GM12872 (cell line): ENCODE data around the gene MAPKAP1.

Experiments used
- TF ChIP-seq, protein P1 (sequence below): IDR thresholded peaks from 3 replicates; pipeline ENCODE4 v1.5.1; 2011; ENCODE audit warnings: low read depth, mild to moderate bottlenecking, low read length, moderate library complexity; ENCODE audit not compliant: insufficient read depth

MAPKAP1 gene

DNA sequence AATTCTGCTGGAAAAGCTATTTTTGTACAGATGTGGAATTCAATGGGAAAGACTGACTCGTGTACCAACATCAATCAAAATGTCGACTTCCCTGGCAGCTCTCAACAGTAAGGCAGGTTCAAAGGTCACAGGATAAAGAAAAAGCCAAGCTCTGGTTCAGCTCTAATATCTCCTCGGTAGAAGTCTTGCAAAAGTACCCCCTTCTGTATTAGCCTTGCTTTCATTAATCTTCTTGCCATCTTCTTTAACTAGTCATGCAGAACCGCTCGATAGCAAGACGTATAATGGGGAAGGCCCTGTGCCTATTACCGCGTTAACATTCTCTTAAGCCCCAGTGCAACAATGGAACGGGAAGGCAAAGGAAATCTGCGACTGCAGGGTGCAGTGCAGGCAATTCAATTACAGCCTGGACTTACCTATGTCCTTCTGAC lies 244.1 kb downstream of the MAPKAP1 start:
- TF ChIP-seq, protein P1, sequence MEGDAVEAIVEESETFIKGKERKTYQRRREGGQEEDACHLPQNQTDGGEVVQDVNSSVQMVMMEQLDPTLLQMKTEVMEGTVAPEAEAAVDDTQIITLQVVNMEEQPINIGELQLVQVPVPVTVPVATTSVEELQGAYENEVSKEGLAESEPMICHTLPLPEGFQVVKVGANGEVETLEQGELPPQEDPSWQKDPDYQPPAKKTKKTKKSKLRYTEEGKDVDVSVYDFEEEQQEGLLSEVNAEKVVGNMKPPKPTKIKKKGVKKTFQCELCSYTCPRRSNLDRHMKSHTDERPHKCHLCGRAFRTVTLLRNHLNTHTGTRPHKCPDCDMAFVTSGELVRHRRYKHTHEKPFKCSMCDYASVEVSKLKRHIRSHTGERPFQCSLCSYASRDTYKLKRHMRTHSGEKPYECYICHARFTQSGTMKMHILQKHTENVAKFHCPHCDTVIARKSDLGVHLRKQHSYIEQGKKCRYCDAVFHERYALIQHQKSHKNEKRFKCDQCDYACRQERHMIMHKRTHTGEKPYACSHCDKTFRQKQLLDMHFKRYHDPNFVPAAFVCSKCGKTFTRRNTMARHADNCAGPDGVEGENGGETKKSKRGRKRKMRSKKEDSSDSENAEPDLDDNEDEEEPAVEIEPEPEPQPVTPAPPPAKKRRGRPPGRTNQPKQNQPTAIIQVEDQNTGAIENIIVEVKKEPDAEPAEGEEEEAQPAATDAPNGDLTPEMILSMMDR = no peak

DNA sequence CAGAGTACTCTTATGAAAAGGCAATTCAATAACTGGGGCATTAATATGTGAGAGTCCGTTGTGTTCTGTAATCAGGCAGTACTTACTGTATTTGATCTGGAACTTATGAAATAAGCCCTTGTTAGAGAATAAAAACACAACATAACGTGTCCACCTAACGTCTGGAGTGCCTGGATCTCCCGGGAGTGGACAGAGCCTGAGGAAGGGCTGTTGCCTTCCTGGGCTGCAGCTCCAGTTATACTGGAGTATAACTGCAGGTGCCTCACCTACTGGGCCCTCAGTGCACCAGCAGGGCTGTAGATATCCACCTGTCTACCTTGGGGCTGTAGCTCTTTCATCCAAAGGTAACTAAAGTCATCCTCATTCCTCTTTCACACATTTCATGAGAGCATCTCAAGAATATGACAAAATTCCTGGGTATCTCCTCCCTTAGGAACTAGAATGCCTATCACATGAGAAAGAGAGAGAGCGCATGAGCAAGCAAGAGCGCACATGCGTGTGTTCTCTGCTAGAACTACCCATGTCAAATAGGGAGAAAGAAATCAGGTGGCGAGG lies 245.3 kb downstream of the MAPKAP1 start:
- TF ChIP-seq, protein P1 = no peak

DNA sequence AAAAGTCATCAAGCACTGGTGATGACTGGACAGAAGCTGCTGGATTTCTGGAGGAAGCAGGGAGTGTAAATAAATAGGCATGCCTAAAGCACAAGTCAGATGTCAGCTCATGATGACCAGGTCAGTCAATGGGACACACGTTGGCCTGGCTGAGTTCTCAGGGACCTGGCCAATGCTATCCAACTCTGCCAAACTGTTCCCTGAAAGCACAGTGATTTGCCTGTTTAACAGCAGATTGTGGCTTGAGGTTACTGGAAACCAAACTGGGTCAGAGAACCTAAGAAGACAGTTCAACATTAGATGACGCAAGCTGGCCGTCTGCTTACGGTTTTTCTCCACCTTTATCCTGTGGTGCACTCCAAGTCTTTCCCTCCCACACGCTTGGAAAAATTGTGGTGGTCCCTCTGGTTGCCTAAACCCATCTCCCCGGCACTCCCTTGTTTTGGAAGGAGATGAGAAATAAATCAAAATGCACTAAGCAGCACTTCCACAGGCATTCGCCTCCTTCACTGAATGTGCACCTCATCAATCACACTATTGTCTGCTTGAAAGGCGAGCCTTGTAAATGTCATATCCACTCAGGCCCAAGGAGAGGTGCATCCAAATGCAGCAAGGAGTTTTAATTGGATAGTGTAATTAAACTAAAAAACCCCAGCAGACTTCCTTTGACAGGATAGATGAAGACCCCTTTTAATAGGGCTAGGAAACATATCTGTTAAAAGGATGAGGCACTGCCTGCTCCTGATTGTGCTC lies 245.9 kb downstream of the MAPKAP1 start:
- TF ChIP-seq, protein P1 = no peak

DNA sequence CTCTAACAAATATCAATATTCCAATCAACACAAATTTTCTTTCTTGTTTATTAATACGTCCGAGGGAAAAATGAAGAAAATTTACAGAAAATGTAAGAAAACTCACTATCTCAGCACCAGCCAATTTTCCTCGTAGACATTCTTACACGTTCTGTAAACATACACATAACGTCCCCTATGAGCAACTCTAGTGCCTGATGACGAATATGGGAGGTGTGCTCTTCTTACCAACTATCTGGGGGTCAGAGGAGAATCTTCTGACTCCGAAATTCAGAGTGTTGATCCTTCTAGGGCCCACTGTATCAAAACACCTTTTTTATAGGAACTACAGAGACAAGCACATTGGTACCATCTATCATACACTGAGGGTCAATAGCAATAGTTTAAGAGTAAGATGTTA lies 246.7 kb downstream of the MAPKAP1 start:
- TF ChIP-seq, protein P1 = no peak

DNA sequence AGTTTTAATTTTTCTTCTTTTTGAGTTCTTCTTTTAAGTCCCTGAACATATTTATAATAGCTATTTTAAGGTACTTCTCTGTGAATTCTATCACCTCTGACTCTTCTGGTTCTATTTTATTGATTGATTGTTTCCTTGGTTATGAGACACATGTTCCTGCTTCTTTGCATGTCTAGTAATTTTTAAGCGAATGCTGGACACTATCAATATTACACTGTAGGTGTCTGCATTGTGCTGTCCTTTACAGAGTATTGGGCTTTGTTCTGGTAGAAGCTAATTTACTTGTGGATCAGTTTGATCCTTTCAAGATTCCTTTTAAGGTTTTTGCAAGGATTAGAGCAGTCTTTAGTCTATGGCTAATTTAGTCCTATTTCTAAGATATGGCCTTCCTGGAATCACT lies 249.7 kb downstream of the MAPKAP1 start:
- TF ChIP-seq, protein P1 = no peak

DNA sequence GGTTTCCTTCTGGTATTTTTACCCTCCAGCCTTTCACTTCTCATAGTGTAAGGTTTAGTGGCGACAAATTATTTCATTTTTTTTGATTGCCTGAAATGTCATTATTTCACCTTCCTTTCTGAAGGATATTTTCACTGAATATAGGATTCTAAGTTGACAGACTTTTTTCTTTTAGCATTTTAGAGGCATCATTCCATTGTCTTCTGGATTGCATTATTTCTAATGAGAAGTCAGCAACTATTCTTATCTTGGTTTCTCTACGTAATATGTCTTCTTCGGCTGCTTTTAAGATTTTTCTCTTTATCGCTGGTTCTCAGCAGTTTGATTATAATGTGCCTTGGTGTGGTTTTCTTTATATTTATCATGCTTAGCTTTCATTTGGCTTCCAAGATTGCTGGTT lies 251.1 kb downstream of the MAPKAP1 start:
- TF ChIP-seq, protein P1 = no peak

DNA sequence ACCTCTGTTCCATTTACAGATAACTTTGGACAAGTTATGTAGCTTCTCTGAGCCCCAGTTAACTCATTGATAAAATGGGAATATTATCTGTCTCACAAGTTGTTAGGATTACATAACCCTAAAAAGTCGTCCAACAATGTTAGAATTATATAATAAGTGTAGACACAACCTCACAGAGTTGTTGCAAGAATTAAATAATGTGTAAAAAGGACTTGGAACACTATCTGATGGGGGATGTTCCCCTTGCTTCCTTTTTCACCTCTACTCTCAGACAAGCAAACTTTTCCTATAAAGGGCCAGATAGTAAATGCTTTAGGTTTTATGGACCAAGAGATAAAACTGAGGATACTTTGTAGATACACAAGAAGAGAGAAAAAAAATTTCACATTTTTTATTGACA lies 251.9 kb downstream of the MAPKAP1 start:
- TF ChIP-seq, protein P1 = no peak
